ENCODE results near the gene RAB39B.

Gene RAB39B

DNA sequence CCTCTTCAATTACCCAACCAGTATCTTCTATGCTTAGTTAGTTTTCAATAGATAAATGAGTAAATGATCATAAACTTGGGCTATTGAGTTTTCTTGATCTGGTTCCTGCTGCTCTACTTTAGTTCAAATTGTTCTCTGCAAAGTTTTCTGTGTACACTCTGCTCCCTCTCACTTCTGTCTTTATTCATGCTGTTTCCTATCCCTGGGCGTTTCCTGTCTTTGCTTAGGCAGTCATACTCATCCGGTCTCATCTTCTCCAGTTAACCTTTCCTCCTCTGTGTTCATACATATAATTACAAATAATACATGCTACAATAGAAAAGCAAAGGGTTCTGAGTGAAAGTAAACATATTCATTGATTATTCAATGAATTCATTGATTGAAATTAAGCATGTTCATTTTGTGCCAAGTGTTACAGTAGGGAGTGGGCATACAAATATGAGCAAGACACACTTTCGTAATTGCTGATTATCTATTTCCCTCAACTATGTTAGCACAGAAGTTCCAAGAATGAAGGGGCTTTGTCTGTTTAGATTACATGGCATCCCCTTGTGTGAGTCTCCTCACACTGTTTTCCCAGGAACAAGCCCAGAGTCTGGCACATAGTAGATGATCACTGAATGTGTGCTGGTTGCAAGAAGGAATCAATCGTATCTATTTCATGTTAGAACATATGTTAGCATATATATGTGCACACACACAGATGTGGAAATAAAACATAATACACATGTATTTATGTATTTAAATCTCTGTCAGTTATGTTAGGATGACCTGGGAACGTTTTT lies 1.1 kb downstream of the RAB39B start:
- DNase-seq (ENCODE audit: low spot score), result no peak
- TF ChIP-seq, protein P1, sequence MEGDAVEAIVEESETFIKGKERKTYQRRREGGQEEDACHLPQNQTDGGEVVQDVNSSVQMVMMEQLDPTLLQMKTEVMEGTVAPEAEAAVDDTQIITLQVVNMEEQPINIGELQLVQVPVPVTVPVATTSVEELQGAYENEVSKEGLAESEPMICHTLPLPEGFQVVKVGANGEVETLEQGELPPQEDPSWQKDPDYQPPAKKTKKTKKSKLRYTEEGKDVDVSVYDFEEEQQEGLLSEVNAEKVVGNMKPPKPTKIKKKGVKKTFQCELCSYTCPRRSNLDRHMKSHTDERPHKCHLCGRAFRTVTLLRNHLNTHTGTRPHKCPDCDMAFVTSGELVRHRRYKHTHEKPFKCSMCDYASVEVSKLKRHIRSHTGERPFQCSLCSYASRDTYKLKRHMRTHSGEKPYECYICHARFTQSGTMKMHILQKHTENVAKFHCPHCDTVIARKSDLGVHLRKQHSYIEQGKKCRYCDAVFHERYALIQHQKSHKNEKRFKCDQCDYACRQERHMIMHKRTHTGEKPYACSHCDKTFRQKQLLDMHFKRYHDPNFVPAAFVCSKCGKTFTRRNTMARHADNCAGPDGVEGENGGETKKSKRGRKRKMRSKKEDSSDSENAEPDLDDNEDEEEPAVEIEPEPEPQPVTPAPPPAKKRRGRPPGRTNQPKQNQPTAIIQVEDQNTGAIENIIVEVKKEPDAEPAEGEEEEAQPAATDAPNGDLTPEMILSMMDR (IDR thresholded peaks at IDR 0.05; ENCODE audit: extremely low read depth, insufficient read depth, missing control alignments), result no peak
- in situ Hi-C loops (cut with MboI; ENCODE audit: low pct_unique_long_range_greater_than_20kb, low sequenced_read_pairs, unreplicated experiment), result no loop called here

DNA sequence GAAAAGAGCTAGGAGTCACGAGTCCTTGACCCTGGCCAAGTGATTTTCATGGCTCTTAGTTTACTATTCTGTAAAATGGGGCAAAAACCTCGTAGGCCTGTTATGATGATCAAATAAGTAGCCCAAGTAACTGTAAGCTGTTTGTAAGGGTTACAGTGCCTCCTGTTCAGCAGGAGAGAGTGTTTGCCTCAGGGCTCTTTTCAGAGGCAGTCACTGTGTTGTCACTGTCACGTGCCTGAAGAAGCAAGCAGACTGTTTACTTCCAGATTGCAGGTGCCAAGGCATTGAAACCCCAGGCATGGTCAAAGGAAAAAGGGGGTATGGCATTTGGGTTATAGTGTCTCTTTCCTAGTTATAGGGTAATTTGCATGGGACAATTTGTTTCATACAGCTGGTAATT lies 4.5 kb downstream of the RAB39B start:
- no peak for DNase-seq (ENCODE audit: low spot score)
- TF ChIP-seq, protein P1 (IDR thresholded peaks at IDR 0.05; ENCODE audit: extremely low read depth, insufficient read depth, missing control alignments), result no peak
- in situ Hi-C loops (cut with MboI; ENCODE audit: low pct_unique_long_range_greater_than_20kb, low sequenced_read_pairs, unreplicated experiment), result no loop called here

DNA sequence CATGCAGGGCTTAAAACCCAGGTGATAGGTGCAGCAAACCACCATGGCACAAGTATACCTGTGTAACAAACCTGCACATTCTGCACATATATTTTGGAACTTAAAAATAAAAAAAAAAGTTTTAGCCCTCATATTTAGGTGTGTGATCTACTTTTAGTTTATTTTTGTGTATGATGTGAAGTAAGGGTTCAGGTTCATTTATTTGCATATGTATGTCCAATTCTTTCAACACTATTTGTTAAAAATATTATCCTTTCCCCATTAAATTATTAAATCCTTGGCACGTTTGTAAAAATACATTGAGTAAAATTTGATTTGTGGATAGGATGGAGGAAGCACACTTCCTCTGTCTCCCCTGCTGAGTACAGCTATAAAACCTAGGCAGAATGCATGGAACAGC lies 12.9 kb downstream of the RAB39B start:
- in situ Hi-C loops (cut with MboI; ENCODE audit: low pct_unique_long_range_greater_than_20kb, low sequenced_read_pairs, unreplicated experiment), result no loop called here
- DNase-seq (ENCODE audit: low spot score), result no peak
- TF ChIP-seq, protein P1 (IDR thresholded peaks at IDR 0.05; ENCODE audit: extremely low read depth, insufficient read depth, missing control alignments), result no peak

DNA sequence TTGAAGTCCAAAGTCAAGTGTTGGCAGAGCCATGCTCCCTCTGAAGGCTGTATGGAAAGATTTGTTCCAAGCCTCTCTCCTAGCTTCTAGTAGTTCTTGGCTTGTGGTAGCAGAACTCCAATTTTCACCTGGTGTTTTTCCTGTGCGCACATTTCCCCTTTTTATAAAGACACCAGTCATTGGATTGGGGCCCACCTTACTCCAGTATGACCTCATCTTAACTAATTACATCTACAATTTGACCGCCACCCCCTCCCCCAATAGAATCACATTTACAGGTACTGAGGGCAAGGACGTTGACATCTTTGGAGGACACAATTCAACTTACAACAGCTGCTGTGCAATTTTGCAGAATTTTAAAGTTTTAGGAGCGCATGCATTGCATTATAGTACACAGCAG lies 16.8 kb downstream of the RAB39B start:
- in situ Hi-C loops (cut with MboI; ENCODE audit: low pct_unique_long_range_greater_than_20kb, low sequenced_read_pairs, unreplicated experiment), result no loop called here
- DNase-seq (ENCODE audit: low spot score), result no peak
- TF ChIP-seq, protein P1 (IDR thresholded peaks at IDR 0.05; ENCODE audit: extremely low read depth, insufficient read depth, missing control alignments), result no peak

DNA sequence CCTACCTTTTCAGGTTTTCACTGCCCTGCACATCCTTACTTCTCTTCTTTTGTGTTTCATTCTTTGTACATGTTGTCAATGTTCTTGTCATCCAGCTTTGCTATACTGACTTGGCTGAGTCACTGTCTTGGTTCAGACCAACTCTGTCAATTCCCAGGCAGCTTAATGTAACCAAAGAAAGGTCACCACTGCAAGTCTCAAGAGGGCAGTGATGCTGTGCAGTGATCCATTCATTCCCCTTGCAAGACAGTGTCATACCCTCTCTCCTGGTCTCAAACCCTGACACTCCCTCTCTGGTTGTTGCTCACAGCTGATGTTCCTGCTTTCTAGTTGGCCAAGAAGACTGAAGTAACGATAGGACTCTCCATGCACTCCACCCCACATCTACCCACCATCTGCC lies 17.5 kb downstream of the RAB39B start:
- TF ChIP-seq, protein P1 (IDR thresholded peaks at IDR 0.05; ENCODE audit: extremely low read depth, insufficient read depth, missing control alignments), result no peak
- in situ Hi-C loops (cut with MboI; ENCODE audit: low pct_unique_long_range_greater_than_20kb, low sequenced_read_pairs, unreplicated experiment), result no loop called here
- no peak for DNase-seq (ENCODE audit: low spot score)

DNA sequence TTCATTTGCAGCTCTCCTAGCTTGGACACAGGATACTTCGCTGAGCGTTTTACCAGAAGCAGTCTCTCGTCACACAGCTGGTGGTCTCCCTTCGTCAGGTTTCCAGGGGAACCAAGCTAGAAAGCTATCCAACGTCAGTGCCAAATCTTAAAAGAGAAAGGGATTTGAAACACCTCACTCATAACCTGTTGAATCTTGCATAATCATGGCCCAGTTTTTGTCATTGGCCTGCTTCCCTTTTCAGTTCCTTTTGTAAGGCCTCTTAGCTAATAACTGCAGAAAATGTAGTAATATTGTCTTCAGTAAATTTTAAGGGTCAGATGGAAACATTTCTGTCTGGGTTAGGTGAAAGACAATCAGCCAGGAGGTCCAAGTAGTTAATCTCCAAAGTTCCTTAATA lies 22.0 kb downstream of the RAB39B start:
- TF ChIP-seq, protein P1 (IDR thresholded peaks at IDR 0.05; ENCODE audit: extremely low read depth, insufficient read depth, missing control alignments), result no peak
- in situ Hi-C loops (cut with MboI; ENCODE audit: low pct_unique_long_range_greater_than_20kb, low sequenced_read_pairs, unreplicated experiment), result no loop called here
- no peak for DNase-seq (ENCODE audit: low spot score)
